GM10248 (cell line): Measurements from ENCODE around the gene LOXL3.

Experiments
- CTCF ChIA-PET: fragments of 300-600 bp; sonication (Branson Sonifier 250); formaldehyde crosslinking; extraction: SDS; loops from one replicate; lab custom pipeline; 2021; ENCODE audit warnings: antibody characterized with exemption; lab: Yijun Ruan, JAX
- POLR2A ChIA-PET: fragments of 350-650 bp; sonication (Branson Sonifier 250); formaldehyde crosslinking; extraction: SDS; loops from one replicate; lab custom pipeline; 2020; ENCODE audit warnings: antibody characterized with exemption; lab: Yijun Ruan, JAX
- DNase-seq: peaks from one replicate; pipeline ENCODE4 v3.0.0; 2012; ENCODE audit errors: extremely low spot score
- TF ChIP-seq, protein P1 (sequence below): IDR thresholded peaks from 2 replicates; pipeline ENCODE4 v1.5.1; 2012; ENCODE audit warnings: mild to moderate bottlenecking, low read depth; ENCODE audit errors: extremely low read depth, missing control alignments, control extremely low read depth

LOXL3 gene

DNA sequence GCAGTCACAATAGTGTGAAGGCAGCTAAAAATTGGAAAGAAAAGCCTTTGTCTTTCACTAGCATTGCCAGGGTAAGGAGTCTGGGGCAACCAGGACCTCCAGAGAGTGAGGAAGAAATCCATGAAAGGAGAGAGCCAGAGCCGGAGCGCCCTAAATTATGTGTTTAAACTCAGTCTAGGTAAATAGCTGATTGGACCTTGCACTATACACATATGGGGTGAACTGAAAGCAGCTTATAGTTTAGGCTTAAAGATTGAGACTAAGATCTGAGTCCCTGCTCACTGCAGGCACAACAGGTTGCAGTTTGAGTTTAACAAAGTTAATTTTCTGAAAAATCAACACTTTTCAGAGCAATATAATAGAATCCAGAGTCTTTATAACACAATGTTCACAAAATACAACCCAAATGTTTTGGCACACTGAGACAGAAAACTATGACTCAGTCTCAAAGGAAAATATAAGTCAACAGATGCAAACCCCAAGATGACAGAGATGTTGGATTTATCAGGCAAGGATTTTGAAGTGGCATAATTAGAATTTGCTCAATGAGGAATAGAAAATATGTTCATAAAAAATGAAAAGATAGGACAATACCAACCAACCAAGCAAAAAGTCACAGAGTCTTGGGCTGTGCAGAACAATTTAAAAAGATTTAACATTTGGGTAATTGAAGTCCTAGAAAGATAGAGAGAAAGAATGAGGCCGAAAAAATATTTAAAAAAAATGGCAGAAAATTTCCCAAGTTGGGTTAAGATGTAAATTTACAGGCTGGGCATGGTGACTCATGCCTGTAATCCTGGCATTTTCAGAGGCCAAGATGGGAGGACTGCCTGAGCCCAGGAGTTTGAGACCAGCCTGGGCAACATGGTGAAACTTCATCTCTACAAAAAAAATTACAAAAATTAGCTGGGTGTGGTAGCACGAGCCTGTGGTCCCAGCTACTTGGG, 40.4 kb upstream of the LOXL3 start:
- TF ChIP-seq, protein P1, sequence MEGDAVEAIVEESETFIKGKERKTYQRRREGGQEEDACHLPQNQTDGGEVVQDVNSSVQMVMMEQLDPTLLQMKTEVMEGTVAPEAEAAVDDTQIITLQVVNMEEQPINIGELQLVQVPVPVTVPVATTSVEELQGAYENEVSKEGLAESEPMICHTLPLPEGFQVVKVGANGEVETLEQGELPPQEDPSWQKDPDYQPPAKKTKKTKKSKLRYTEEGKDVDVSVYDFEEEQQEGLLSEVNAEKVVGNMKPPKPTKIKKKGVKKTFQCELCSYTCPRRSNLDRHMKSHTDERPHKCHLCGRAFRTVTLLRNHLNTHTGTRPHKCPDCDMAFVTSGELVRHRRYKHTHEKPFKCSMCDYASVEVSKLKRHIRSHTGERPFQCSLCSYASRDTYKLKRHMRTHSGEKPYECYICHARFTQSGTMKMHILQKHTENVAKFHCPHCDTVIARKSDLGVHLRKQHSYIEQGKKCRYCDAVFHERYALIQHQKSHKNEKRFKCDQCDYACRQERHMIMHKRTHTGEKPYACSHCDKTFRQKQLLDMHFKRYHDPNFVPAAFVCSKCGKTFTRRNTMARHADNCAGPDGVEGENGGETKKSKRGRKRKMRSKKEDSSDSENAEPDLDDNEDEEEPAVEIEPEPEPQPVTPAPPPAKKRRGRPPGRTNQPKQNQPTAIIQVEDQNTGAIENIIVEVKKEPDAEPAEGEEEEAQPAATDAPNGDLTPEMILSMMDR: no peak
- no peak for DNase-seq
- POLR2A ChIA-PET: no interaction called here
- CTCF ChIA-PET: interaction anchor here (0.8 to 2.1 kb wide), 4 partner anchors 8 to 111 kb away, joined by 3 to 7 read pairs (median 4); partner anchors contain the start of genes CCDC142 and TTC31

DNA sequence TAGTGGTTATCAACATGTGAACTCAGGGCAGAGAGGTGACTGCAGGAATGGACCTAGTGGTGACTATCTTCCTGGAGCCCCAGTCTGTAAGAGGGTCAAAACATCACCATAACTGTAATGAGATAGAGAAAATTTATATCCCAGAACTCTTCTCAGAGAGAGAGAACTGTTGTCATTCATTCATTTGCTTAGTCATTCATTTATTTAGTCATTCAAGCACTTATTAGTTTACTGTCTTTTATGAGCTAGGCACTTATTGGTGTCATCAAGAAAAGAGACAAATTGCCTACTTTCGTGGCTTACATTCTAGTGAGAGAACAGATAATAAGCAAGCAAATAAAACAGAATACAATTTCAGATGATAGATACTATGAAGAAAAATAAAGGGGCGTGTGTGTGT, 34.9 kb upstream of the LOXL3 start:
- ChIA-PET POLR2A (no interaction called here), CTCF (interaction anchor here (0.7 to 10.8 kb wide), 42 partner anchors 12 to 764 kb away, joined by 3 to 188 read pairs (median 5); partner anchors contain the start of genes AUP1, CCDC142, DQX1 and HTRA2)
- TF ChIP-seq, protein P1: no peak
- DNase-seq: no peak

DNA sequence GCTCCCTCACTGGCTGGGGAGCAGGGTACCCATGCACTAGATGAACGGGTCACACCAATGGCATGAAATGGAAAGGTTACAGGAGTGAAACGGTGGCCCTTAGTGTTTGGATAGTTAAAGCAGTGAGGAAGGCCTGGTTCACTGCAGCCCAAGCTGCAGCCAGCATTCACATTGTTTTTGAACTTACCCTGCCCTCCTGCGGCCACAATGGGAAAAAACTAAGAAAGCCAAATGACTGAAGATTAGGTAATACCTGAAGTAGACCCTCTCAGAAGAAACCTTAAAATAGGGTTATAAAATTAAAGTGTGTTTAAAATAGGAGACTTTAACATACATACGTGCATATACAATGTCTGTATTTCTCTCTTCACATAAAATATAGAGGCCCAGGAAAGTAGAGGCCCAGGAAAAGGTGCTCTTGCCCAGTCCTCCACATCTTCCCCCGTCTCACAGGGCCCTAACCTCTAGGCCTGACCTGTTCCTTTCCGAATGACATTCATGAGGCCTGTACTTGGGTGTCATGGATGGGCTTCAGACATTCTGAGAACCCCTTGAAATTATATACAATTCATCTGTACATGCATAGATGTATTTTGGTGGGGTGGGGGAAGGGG, 34.0 kb upstream of the LOXL3 start:
- ChIA-PET POLR2A (no interaction called here), CTCF (interaction anchor here (0.6 to 10.8 kb wide), 46 partner anchors 12 to 761 kb away, joined by 3 to 188 read pairs (median 5); partner anchors contain the start of genes AUP1, CCDC142, DQX1 and HTRA2)
- TF ChIP-seq, protein P1: peak; percentile 73
- peak; percentile 82 for DNase-seq

DNA sequence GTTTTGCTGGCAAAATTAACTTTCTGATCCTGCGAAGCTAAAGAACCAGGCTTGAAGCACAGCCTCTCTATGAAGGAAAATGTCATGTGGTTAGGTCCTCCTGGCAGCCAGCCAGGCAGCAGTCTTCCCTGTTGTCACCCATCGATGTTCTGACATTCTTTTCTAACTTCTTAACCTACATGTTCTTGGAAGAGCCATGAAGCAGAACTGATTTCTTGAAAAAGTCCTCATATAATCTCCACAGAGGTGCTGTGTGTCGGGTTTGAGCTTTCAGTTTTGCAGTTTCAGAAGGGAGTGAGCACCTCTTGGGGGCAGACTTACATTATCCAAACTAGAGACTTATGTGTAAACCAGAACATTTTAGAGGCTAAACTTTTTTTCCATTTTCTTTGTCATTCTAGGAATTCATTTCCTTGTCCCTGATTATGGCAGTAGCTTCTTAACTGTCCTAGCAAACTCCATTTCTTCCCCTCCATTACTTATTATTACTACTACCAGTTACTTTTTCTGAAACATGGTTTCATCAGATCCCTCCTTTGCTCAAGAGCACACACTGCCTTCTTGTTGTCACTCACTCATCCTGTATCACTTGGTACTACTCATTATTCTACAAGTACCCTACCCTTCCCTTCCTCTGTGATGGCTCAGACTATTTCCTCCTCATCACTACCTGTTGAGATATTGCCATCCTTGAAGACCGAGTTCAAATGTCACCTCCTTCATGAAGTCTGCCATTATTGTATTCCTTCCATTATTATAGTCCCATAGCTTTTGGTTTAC, 31.9 kb upstream of the LOXL3 start:
- DNase-seq: peak; percentile 48
- TF ChIP-seq, protein P1: peak; percentile 32
- POLR2A ChIA-PET: interaction anchor here (1.1 kb wide), 1 partner anchor 56 kb away, joined by 4 read pairs; the partner anchor contains the start of genes AUP1 and HTRA2
- CTCF ChIA-PET: interaction anchor here (0.7 to 10.8 kb wide), 34 partner anchors 8 to 762 kb away, joined by 3 to 188 read pairs (median 4); partner anchors contain the start of genes AUP1, CCDC142, DQX1 and HTRA2

DNA sequence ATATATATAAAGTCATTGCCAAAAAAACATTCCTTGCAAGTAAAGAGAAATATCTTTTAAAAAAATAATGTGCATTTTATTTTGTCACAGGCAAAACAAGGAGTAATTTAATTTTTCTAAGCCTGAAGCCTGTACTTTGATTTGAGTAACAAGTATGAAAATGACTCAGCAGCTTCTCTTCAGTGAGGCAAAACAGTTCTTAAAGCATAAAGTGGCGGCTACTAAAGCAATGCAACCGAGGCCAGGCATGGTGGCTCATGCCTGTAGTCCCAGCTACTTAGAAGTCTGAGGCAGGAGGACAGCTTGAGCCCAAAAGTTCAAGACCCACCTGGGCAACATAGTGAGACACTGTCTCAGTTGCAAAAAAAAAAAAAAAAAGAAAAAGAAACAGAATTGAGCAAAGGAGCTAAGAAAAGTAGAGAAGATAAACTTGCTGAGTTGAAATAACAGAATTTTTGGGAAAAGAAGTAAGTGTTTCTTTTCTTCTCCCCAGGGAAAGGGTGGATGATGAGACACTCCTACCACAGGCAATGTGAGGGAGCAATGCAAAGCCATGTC, 30.4 kb upstream of the LOXL3 start:
- DNase-seq: peak; percentile 50
- ChIA-PET POLR2A (interaction anchor here (0.6 kb wide), 2 partner anchors 56 to 58 kb away, joined by 3 to 7 read pairs; partner anchors contain the start of gene DQX1), CTCF (interaction anchor here (0.9 to 10.8 kb wide), 15 partner anchors 8 to 335 kb away, joined by 3 to 188 read pairs (median 4); partner anchors contain the start of genes AUP1, CCDC142, DQX1 and HTRA2)
- TF ChIP-seq, protein P1: no peak
